DMS79 (cell line): ENCODE measurements around the gene EMILIN2.

Experiments
- DNase-seq: peaks from one replicate; lab custom pipeline; 2025; lab: John Stamatoyannopoulos, UW

The EMILIN2 gene

GRCh38 chr18:2900684-2901422, 54.0 kb downstream of the EMILIN2 start:
- DNase-seq: peak; percentile 29

- no peak for DNase-seq
Observed at GRCh38 chr18:2901423-2901985, 54.7 kb downstream of the EMILIN2 start.

- no peak for DNase-seq
Observed at GRCh38 chr18:2902327-2902726, 55.5 kb downstream of the EMILIN2 start.

GRCh38 chr18:2903006-2903405, 56.2 kb downstream of the EMILIN2 start:
- no peak for DNase-seq

- DNase-seq: no peak
Observed at GRCh38 chr18:2905854-2906703, 59.3 kb downstream of the EMILIN2 start.

GRCh38 chr18:2906704-2907549, 60.1 kb downstream of the EMILIN2 start:
- DNase-seq: no peak

- DNase-seq: no peak
Observed at GRCh38 chr18:2907550-2908135, 60.8 kb downstream of the EMILIN2 start.

- no peak for DNase-seq
Observed at GRCh38 chr18:2908166-2908945, 61.5 kb downstream of the EMILIN2 start.

- no peak for DNase-seq
Observed at GRCh38 chr18:2908946-2909335, 62.1 kb downstream of the EMILIN2 start.

- no peak for DNase-seq
Observed at GRCh38 chr18:2909431-2910140, 62.8 kb downstream of the EMILIN2 start.

GRCh38 chr18:2910261-2910660, 63.5 kb downstream of the EMILIN2 start:
- no peak for DNase-seq

- no peak for DNase-seq
Observed at GRCh38 chr18:2910751-2911425, 64.1 kb downstream of the EMILIN2 start.

GRCh38 chr18:2911533-2911932, 64.7 kb downstream of the EMILIN2 start:
- DNase-seq: no peak

GRCh38 chr18:2912357-2913299, 65.8 kb downstream of the EMILIN2 start:
- DNase-seq: no peak

GRCh38 chr18:2913398-2914005, 66.7 kb downstream of the EMILIN2 start:
- no peak for DNase-seq

- DNase-seq: no peak
Observed at GRCh38 chr18:2914185-2914880, 67.5 kb downstream of the EMILIN2 start.

- no peak for DNase-seq
Observed at GRCh38 chr18:2914881-2915240, 68.1 kb downstream of the EMILIN2 start.
